Spleen (tissue), 7 donors: ENCODE results near the gene TMEM186.
"Not testable (repeated sequence)": the region's sequence is repeated elsewhere in the genome, so short reads cannot be mapped to it uniquely, and the experiment has no call there.

Experiments
- CTCF ChIP-seq, 11 experiments: fragments of 200-600 bp in 7 of 11; fragments of 450-650 bp in 4 of 11; sonication (generic) in 4 of 11; IDR thresholded peaks in 8 of 11; conservative IDR thresholded peaks in 3 of 11; 1 replicate in 7 of 11; 2 replicates in 4 of 11; pipeline versions ENCODE4 v1.4.0 to v1.8.0; 2016 to 2021; ENCODE audit warnings: antibody characterized with exemption in 11 of 11, inconsistent platforms in 4 of 11, mild to moderate bottlenecking in 1 of 11
- POLR2A ChIP-seq, 3 donors: fragments of 450-650 bp; IDR thresholded peaks; one replicate each; pipeline ENCODE4 v1.5.1; 2017; ENCODE audit warnings: antibody characterized with exemption in 3 of 3, mild to moderate bottlenecking in 1 of 3
- POLR2AphosphoS5 ChIP-seq, 3 donors: sonication (generic); formaldehyde crosslinking; IDR thresholded peaks; one replicate each; pipeline ENCODE4 v1.5.1; 2017; ENCODE audit warnings: antibody characterized with exemption in 3 of 3
- donor health status: DM: no; HTN: no; CAD: no; lungs with moderate emphysema.
- donor health status: DM: no; HTN: no; CAD: no.
- donor health status: DM: no; HTN: no; CAD: no.

- not testable (repeated sequence) for TF ChIP-seq CTCF (IDR thresholded peaks at IDR 0.05 in 8 of 11, conservative IDR thresholded peaks at IDR 0.05 in 3 of 11); POLR2AphosphoS5 (IDR thresholded peaks at IDR 0.05); POLR2A (IDR thresholded peaks at IDR 0.05)
Measured at GRCh38 chr16:8836797-8837196, 39.4 kb upstream of the TMEM186 start.
